Stomach smooth muscle (tissue), 2 donors: ENCODE measurements around the gene CAV2.
"Not testable (repeated sequence)": the region's sequence is repeated elsewhere in the genome, so short reads cannot be mapped to it uniquely, and the experiment has no call there.

Experiments
- H3K27ac ChIP-seq: one replicate; pipeline ENCODE4 v1.7.0; 2013; ENCODE audit warnings: mild to moderate bottlenecking, low read length, inconsistent platforms
- H3K27me3 ChIP-seq, 2 donors: one replicate each; pipeline ENCODE4 v1.7.0; 2013; ENCODE audit warnings: low read length in 2 of 2; ENCODE audit not compliant: insufficient read depth in 2 of 2, control insufficient read depth in 1 of 2
- H3K36me3 ChIP-seq, 2 donors: one replicate each; pipeline ENCODE4 v1.7.0; 2013; ENCODE audit warnings: low read length in 2 of 2; ENCODE audit not compliant: control insufficient read depth in 2 of 2, insufficient read depth in 2 of 2
- H3K4me1 ChIP-seq: one replicate; pipeline ENCODE4 v1.7.0; 2013; ENCODE audit warnings: low read length; ENCODE audit not compliant: control insufficient read depth, insufficient read depth
- H3K4me3 ChIP-seq, 2 donors: one replicate each; pipeline ENCODE4 v1.7.0; 2013; ENCODE audit warnings: low read length in 2 of 2
- H3K9ac ChIP-seq, 2 donors: one replicate each; pipeline ENCODE4 v1.7.0; 2013; ENCODE audit warnings: low read length in 2 of 2, mild to moderate bottlenecking in 1 of 2
- H3K9me3 ChIP-seq, 2 donors: one replicate each; pipeline ENCODE4 v1.7.0; 2013; ENCODE audit warnings: low read length in 2 of 2; ENCODE audit not compliant: control insufficient read depth in 2 of 2
- donor health status: healthy.
- donor health status: Pancreatic carcinoma.

The CAV2 gene

DNA sequence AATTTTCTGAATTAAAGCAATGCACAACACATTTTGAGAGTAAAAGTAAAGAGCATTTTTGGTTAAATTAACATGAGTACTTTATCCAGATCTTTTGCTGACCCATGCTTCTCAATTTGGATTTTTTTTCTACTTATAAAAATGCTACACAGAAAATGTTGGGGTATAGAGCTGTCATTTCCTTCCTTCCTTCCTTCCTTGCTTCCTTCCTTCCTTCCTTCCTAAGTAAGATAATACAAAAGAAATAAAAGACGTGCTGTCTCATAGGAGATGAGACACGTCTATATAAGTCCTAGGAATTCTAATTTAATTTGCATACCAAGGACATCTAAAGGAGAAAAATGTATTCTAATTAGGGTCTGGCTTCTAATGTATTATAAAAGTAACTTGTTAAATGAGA, 31.0 kb upstream of the CAV2 start:
- Histone ChIP-seq H3K27me3 (no peaks in the 10 kb centered on the region), H3K9ac (no peak overlapping the region), H3K36me3 (no peaks in the 10 kb centered on the region), H3K4me1 (no peaks in the 10 kb centered on the region), H3K27ac (no peak overlapping the region), H3K9me3 (no peaks in the 10 kb centered on the region), H3K4me3 (no peak overlapping the region)

DNA sequence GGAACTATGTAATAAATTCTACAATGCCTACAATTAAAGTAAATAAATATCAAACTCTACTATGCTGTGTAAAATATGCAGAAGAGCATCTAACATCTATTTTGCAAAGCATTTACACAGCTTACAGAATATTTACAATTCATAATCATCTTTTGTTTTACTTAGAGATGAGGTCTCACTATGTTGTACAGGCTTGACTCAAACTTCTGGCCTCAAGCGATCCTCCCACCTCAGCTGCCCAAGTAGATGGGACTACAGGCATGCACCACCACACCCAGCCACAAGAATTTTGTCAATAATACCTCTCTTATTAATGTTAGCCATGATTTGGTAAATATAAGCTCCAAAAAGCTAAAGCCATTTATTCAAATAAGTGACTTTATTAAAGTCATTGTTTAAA, 21.9 kb upstream of the CAV2 start:
- H3K27me3 ChIP-seq: no peaks in the 10 kb centered on the region
- H3K9ac ChIP-seq: no peak overlapping the region

GRCh38 chr7:116478834-116479233, 20.7 kb upstream of the CAV2 start:
- Histone ChIP-seq H3K27ac (no peak overlapping the region), H3K4me3 (no peak overlapping the region), H3K9me3 (no peaks in the 10 kb centered on the region), H3K27me3 (no peaks in the 10 kb centered on the region), H3K9ac (no peak overlapping the region), H3K4me1 (no peaks in the 10 kb centered on the region), H3K36me3 (no peaks in the 10 kb centered on the region)

More for the DNA sequence above, 21.9 kb upstream of the CAV2 start:
- no peak overlapping the region for H3K4me3 ChIP-seq
- no peaks in the 10 kb centered on the region for H3K36me3 ChIP-seq
- H3K27ac ChIP-seq: no peak overlapping the region
- H3K4me1 ChIP-seq: no peaks in the 10 kb centered on the region
- no peaks in the 10 kb centered on the region for H3K9me3 ChIP-seq

GRCh38 chr7:116483271-116483942, 16.1 kb upstream of the CAV2 start:
- H3K27ac ChIP-seq: no peak overlapping the region
- no peaks in the 10 kb centered on the region for H3K9me3 ChIP-seq
- no peak overlapping the region for H3K4me3 ChIP-seq
- no peaks in the 10 kb centered on the region for H3K36me3 ChIP-seq
- H3K4me1 ChIP-seq: no peaks in the 10 kb centered on the region
- no peak overlapping the region for H3K9ac ChIP-seq
- H3K27me3 ChIP-seq: no peaks in the 10 kb centered on the region

GRCh38 chr7:116484389-116484788, 15.1 kb upstream of the CAV2 start:
- H3K9ac ChIP-seq, H3K27ac ChIP-seq, H3K9me3 ChIP-seq, H3K4me1 ChIP-seq, H3K36me3 ChIP-seq, H3K4me3 ChIP-seq, H3K27me3 ChIP-seq: not testable (repeated sequence)

DNA sequence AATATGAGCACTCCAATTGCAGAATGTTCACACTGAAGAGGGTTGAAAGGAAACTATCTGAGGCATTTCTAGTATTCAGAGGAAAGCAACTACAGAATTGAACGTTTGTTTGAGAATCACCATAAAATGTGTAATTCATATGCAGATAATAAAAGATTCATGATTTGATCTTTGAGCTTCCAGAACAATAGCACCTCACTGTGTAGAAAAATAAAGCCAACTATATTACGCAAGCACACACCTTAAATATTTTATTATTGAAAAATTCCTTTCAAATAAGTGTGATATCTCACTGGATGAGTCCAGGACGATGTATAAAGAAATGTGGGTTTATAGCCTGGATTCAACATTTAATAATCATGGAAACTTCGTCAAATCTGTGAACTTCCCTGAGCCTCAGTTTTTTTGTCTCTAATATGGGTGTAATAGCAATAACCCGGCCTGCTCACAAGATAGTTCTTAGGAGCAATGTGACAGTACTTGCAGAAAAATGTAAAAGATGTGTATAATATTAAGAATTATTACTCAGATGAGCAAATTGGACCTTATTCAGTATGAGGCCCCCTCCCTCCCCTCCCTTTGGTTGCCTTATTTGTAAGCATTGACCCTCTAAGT, 11.5 kb upstream of the CAV2 start:
- no peaks in the 10 kb centered on the region for H3K4me1 ChIP-seq
- no peaks in the 10 kb centered on the region for H3K36me3 ChIP-seq
- no peak overlapping the region for H3K9ac ChIP-seq
- no peak overlapping the region for H3K27ac ChIP-seq
- H3K27me3 ChIP-seq: no peaks in the 10 kb centered on the region
- H3K9me3 ChIP-seq: no peaks in the 10 kb centered on the region
- H3K4me3 ChIP-seq: no peak overlapping the region

DNA sequence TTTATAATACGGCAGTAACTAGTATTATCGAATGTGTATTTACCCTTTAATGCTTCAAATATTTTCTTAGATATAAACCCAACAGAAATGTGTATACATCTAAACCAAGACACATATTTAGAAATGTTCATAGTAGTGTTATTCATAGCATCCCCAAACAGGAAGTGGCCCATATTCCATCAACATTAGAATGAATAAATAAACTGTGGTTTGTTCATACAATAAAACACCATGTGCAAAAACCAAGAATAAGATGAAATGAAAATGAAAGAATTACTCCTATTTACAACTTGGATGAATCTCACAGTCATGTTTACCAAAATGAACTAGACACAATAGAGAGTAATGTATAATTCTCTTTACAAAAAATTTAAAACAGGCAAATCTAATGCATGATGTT, 9.2 kb upstream of the CAV2 start:
- H3K27me3 ChIP-seq: no peaks in the 10 kb centered on the region
- no peak overlapping the region for H3K27ac ChIP-seq
- H3K36me3 ChIP-seq: no peaks in the 10 kb centered on the region
- H3K9ac ChIP-seq: no peak overlapping the region
- H3K9me3 ChIP-seq: no peaks in the 10 kb centered on the region
- no peaks in the 10 kb centered on the region for H3K4me1 ChIP-seq
- H3K4me3 ChIP-seq: no peak overlapping the region

- no peaks in the 10 kb centered on the region for H3K36me3 ChIP-seq
- no peaks in the 10 kb centered on the region for H3K9me3 ChIP-seq
- no peak overlapping the region for H3K9ac ChIP-seq
- no peak overlapping the region for H3K27ac ChIP-seq
- peaks cover 2% of the 10 kb centered on the region for H3K4me1 ChIP-seq
- H3K27me3 ChIP-seq: no peaks in the 10 kb centered on the region
- no peak overlapping the region for H3K4me3 ChIP-seq
Measured at GRCh38 chr7:116491887-116492653, 7.5 kb upstream of the CAV2 start.

DNA sequence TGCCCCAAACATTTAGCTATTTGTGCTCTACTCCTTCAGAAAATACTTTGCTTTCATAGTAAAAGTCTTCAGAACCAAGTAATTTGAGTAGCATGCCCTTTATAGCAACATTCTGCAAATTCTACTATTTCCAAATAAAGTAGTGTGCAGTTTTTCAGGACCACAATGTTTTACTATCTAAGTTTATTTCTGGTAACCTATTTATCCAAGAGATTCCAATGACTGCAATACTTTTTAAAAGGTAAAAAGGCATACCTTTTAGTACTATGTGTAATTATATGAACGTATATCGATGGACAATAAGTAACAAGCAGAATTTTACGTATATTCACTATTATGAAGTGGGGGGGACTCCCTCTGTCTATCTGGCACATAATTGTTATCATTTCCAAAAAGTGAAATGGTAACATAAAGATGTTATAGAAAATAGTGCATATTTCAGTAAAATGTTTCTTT, 6.9 kb upstream of the CAV2 start:
- no peaks in the 10 kb centered on the region for H3K27me3 ChIP-seq
- no peak overlapping the region for H3K4me3 ChIP-seq
- no peaks in the 10 kb centered on the region for H3K36me3 ChIP-seq
- H3K27ac ChIP-seq: no peak overlapping the region
- H3K4me1 ChIP-seq: peaks cover 2% of the 10 kb centered on the region
- no peak overlapping the region for H3K9ac ChIP-seq
- no peaks in the 10 kb centered on the region for H3K9me3 ChIP-seq

- H3K9ac ChIP-seq: no peak overlapping the region
- H3K36me3 ChIP-seq: no peaks in the 10 kb centered on the region
- no peaks in the 10 kb centered on the region for H3K9me3 ChIP-seq
- no peak overlapping the region for H3K27ac ChIP-seq
- H3K4me3 ChIP-seq: no peak overlapping the region
- H3K27me3 ChIP-seq: no peaks in the 10 kb centered on the region
- peaks cover 2% of the 10 kb centered on the region for H3K4me1 ChIP-seq
Measured at GRCh38 chr7:116493449-116493848, 6.1 kb upstream of the CAV2 start.

- H3K27me3 ChIP-seq: no peaks in the 10 kb centered on the region
- H3K9ac ChIP-seq: no peak overlapping the region
- no peaks in the 10 kb centered on the region for H3K9me3 ChIP-seq
- H3K27ac ChIP-seq: no peak overlapping the region
- no peak overlapping the region for H3K4me3 ChIP-seq
- H3K36me3 ChIP-seq: no peaks in the 10 kb centered on the region
- H3K4me1 ChIP-seq: peaks cover 6% of the 10 kb centered on the region
Measured at GRCh38 chr7:116494472-116494871, 5.1 kb upstream of the CAV2 start.
